Peyer's patch (tissue), 4 donors: ENCODE measurements around the gene CADPS2.
"Not testable (repeated sequence)": the region's sequence is repeated elsewhere in the genome, so short reads cannot be mapped to it uniquely, and the experiment has no call there.

Experiments used
- CTCF ChIP-seq, 6 experiments: fragments of 450-650 bp in 4 of 6; fragments of 200-600 bp in 2 of 6; sonication (generic) in 1 of 6; IDR thresholded peaks; one replicate each; pipeline ENCODE4 v1.5.1; 2017 to 2019; ENCODE audit warnings: antibody characterized with exemption in 6 of 6, mild to moderate bottlenecking in 3 of 6, moderate library complexity in 1 of 6
- POLR2A ChIP-seq, 2 donors: fragments of 450-650 bp; IDR thresholded peaks; one replicate each; pipeline ENCODE4 v1.5.1; 2017; ENCODE audit warnings: antibody characterized with exemption in 2 of 2, mild to moderate bottlenecking in 2 of 2, moderate library complexity in 2 of 2

- not testable (repeated sequence) for TF ChIP-seq CTCF, POLR2A (IDR thresholded peaks at IDR 0.05)
Observed at GRCh38 chr7:122834571-122834942, 51.7 kb downstream of the CADPS2 start.
